ENCODE data around the gene EPG5.
"Not testable (repeated sequence)": the region's sequence is repeated elsewhere in the genome, so short reads cannot be mapped to it uniquely, and the experiment has no call there.

Gene EPG5

GRCh38 chr18:45967007-45967706, at the start of gene EPG5:
TSS of gene EPG5 (minus strand) at chr18:45967329. CDS start at chr18:45967239, 90 bp downstream.
- DNase-seq: peak; percentile 97

- DNase-seq: no peak
These were observed 46.5 kb upstream of the EPG5 start for GRCh38 chr18:46013484-46014189.

DNA sequence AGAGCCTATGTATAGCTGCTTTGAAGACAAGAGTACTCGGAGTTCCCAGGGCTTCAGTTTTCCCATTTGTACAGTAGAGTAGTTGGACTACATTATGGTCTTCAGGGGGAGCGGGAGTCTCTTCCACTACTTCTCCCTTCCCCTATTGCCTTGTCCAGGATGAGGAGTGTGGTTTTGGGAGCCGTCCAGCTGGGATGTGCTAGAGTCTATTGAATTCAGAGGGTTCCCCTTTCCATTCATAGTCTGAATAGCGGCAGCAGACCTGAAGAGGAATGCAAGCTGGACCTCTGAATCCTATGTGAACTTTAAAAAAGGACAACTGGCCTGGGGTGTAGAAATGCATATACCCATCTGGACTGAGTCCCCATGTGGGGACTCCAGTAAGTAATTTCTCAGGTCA, 43.5 kb upstream of the EPG5 start:
- DNase-seq: no peak

DNA sequence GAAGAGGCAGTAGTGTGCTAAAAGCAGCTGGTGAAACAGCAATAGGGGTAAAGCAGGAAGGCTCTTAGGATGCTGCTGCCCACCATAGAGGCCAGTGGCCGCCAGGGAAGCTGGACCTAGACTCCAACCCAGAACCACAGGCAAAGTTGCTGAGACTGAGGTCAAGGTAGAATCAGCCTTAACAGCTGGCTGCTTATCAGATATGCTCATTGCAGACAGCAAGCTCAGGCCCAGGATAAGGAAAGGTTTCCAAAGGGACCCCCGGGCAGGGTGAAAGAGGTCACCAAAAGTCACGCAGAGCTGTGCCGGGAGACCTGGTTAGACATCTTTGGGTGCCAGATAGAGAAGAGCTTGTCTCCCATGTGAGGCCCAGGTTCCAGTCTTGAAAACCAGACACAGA, 42.9 kb upstream of the EPG5 start:
- DNase-seq: no peak

GRCh38 chr18:46009125-46009840, 42.2 kb upstream of the EPG5 start:
- no peak for DNase-seq

DNA sequence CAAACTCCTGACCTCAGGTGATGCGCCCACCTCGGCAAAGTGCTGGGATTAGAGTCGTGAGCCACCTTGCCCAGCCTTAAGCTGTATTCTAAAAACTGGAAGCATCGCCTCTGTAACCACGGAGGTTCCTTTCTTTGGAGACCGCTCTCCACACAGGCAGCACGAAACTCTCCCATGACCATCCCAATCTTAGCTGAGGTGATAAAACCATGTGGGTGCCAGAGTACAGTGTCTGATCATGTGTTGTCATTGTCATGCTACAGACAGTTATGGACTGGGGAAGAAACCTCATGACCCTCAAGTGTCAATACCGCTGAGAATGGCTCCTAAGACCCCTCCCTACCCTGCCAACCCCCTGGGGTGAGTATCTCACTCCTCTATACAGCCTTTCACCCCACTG, 41.4 kb upstream of the EPG5 start:
- DNase-seq: no peak

GRCh38 chr18:46007165-46007564, 40.0 kb upstream of the EPG5 start:
- no peak for DNase-seq

- no peak for DNase-seq
These were observed 35.8 kb upstream of the EPG5 start for GRCh38 chr18:46002934-46003333.

GRCh38 chr18:46001892-46002291, 34.8 kb upstream of the EPG5 start:
- DNase-seq: no peak

GRCh38 chr18:46001074-46001473, 33.9 kb upstream of the EPG5 start:
- no peak for DNase-seq

DNA sequence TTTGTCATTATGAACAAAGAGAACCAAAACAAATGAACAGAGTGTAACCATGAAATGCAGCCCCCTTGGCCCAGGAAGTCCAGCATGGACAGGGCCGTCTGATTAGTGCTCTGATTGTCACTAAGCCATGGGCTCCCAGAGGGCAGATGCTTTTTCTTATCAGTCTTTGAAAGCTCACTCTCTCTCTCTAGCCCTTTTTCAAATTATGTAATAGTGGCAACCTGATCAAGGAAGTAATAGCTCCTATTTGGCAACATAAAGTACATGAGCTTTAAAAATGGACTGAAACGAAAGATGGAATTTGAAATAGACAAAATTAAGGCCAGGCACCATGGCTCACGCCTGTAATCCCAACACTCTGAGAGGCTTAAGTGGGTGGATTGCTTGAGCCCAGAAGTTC, 32.4 kb upstream of the EPG5 start:
- no peak for DNase-seq

DNA sequence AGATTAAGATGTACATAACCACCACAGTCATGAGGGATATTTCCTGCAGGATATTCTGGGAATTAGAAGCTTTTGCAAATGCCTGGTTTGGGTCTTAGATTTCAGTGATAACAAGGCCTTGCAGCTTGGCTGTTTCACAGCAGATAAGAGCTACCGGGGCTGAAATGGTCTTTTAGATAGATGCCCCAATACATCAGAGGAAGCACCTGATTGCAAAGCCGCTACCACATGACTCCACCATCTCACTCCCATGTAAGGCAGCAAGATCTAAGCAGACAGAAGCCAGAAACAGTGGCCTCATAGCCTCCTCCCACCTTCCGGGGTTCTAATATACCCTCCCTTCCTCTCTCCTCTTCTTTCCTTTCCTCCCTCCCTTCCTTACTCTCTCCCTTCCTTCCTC, 31.1 kb upstream of the EPG5 start:
- no peak for DNase-seq

DNA sequence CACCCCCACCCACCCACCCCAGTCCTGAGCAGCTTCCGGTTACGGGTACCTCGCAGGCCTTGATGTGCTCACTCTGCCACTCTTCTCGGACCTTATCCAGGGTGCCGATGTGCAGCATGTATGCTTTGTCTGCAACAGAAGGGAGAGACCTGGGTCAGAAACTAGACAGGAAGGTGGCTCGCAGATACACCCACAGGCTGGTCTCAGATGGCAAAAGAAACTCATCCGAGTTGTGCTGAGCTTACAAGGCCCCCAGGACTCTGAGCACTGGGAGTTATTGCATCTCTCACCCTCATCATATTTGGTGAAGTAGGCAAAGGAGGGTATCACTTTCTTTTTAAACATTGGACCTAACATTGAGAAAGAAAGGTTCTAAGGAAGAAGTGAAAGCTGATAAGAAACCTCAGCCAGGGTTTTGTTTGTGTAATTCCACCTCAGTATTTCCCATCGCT, 30.6 kb upstream of the EPG5 start:
- DNase-seq: peak; percentile 71

GRCh38 chr18:45995461-45995860, 28.3 kb upstream of the EPG5 start:
- no peak for DNase-seq

DNA sequence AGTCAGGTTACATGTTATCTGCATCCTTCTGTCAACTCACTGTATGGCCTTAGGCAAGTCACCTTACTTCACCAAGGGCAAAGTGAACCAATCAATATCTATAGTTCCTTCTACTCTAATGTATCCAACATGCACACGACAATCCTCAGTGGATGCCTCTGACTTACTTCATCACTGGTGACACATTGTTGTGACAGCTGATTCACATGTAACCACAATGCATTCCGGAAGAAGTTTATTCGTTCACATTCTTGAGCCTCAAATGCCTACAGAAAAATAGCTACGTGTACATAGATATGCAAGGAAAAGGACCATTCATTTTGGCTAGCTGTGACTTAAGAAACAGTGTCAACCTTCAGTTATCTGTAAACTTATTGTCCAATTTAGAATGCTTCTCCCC, 26.3 kb upstream of the EPG5 start:
- no peak for DNase-seq

DNA sequence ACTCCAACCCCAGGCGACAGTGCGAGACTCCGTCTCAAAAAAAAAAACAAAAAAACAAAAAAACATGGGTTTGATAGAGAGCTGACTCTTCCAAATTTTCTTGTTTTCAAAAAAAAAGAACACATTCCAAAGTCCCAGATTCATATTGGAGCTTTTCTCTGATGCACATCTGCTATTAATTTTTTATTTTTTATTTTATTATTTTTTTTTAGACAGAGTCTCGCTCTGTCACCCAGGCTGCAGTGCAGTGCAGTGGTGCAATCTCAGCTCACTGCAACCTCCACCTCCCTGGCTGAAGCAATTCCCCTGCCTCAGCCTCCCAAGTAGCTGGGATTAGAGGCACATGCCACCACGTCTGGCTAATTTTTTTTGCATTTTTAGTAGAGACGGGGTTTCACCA, 25.4 kb upstream of the EPG5 start:
- not testable (repeated sequence) for DNase-seq

DNA sequence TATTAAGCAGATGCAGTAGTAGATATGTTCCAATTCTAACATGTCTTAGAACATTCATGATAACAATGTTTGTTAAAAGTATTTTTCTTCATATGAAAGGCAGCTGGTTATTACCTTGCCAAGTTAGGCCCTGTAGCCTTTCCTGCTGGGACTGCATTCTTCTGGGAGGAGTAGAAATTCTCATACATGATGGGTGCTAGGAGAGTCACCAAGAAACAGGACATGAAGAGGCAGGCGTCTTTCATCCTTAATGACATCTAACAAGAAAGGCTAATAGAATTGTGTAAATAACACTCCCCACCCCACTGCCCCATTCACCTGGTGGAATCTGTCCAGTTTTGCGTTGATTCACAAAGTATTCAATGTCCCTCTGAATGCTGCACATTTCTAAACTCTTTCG, 24.7 kb upstream of the EPG5 start:
- DNase-seq: no peak

DNA sequence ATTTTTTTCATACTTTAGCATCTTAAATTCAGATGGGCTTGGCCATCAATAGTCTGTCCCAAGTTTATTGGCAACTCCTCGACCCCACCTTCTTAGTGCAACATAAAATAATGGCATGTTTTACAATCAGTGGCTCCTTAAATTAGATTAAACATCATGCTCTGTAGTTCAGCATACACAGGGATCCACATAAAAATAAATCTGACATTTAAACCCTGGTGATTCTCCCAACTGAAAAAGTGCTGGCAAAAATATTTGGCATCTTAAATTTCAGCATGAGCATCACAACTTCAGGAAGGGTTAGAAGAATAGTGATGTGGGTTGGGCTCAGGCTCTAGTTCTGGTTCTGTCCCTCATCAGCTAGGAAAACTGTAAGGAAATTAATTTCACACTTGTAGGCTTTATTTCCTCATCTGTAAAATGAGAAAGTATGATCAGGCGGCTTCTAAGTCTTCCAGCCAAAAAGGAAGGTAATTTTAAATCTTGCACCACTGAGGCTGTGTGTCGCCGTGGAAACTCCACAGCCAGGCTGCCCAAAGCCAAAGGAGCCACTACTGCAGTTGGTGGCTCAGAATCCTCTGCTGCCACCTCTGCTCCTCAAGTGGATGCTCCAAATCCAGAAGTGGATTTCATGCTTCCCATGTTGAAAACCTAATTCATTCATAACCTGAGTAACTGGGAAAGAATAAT, 17.6 kb upstream of the EPG5 start:
- DNase-seq: no peak

- no peak for DNase-seq
These were observed 14.7 kb upstream of the EPG5 start for GRCh38 chr18:45981821-45982220.

- no peak for DNase-seq
These were observed 13.1 kb upstream of the EPG5 start for GRCh38 chr18:45980229-45980628.

- no peak for DNase-seq
These were observed 11.0 kb upstream of the EPG5 start for GRCh38 chr18:45978084-45978483.

- no peak for DNase-seq
These were observed 9.8 kb upstream of the EPG5 start for GRCh38 chr18:45976974-45977373.

- DNase-seq: no peak
These were observed 9.4 kb upstream of the EPG5 start for GRCh38 chr18:45976566-45976965.
